GM12872 (cell line): Measurements from ENCODE around the gene MEF2C.

Experiments
- TF ChIP-seq, protein P1 (sequence below): IDR thresholded peaks from 3 replicates; pipeline ENCODE4 v1.5.1; 2011; ENCODE audit warnings: low read depth, mild to moderate bottlenecking, low read length, moderate library complexity; ENCODE audit not compliant: insufficient read depth

MEF2C gene

DNA sequence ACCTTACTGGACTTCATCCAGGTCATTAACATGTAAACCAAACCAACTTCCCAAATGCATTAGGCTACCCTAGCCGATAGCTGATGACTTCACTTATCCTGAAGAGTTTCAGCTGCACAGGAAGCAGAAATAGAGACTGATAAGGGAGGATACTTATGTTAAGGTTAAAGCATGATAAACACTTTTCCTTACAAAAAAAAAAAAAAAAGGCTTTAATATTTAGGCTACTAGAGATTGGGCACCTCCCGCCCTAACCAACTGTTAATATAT is 1.6 kb upstream of the MEF2C start:
- TF ChIP-seq, protein P1, sequence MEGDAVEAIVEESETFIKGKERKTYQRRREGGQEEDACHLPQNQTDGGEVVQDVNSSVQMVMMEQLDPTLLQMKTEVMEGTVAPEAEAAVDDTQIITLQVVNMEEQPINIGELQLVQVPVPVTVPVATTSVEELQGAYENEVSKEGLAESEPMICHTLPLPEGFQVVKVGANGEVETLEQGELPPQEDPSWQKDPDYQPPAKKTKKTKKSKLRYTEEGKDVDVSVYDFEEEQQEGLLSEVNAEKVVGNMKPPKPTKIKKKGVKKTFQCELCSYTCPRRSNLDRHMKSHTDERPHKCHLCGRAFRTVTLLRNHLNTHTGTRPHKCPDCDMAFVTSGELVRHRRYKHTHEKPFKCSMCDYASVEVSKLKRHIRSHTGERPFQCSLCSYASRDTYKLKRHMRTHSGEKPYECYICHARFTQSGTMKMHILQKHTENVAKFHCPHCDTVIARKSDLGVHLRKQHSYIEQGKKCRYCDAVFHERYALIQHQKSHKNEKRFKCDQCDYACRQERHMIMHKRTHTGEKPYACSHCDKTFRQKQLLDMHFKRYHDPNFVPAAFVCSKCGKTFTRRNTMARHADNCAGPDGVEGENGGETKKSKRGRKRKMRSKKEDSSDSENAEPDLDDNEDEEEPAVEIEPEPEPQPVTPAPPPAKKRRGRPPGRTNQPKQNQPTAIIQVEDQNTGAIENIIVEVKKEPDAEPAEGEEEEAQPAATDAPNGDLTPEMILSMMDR = no peak

DNA sequence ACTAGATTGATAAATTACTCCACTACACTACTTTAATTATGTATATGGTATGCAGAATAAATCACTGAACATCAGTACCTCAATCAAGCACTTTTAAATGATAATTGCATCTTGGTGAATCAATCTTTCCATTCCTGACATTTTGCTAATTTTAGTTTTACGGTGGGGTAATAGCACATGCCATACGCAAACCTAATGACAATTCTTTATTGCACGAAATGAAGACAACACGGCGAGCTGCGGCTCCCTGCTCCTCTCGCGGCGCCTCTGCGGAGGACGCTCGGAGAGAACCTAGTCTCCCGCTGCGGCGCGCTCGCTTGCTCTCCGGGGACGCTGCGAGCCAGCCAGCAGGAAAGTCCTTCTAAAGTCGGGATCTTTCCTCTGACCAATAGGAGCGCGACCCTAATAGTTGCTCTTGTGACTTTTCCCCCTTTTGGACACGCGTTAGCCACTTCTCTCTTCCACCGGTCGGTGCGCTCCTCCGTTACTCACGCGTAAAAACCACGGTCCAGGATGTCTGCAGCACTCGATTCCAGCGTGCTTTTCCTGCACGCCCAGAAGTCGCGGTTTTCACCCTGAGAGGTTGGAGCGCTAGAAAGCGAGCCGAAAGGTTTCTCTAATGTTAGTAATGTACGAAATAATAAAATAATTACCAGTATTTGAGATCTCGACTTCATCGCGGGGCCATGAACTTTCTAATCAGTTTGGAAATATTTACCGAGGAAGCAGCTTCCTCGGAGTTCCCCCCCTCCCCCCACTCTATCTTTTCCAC is 1.0 kb upstream of the MEF2C start:
- TF ChIP-seq, protein P1 = 0 out of 3 replicates have a peak, but pooled peaks have one; percentile 10

DNA sequence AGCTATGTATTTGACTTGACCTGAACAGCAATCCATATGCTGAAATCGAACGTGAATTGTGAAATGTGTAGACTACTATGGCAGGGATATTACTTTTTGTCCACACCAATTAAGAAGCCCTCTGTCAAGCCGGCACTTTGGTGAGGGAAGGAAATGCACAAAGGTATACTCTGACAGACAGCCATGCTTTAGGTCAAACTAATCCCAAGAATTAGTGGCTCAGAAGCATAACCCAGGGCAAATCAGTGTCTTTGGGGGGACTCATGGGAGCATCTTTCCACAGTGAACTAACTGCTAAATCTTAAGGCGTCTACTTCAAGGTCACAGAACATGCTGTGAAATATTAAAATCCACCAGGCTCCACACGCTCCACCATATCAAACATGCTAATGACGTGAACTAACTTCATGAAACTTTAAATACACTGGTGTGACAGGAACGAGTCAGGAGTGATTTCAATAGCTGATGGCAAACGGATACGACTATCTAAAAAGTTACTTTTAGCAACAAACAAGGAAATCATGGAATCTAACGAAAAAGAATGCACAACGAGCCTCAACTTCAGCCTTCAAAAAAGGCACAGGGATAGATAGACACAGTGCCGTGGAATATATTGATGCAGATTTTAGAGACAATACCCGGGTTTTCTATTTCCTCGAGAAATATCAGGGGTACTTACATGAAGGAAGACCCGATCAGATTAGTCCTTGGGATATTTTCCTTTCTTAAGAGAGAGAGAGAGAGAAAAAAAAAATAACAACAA is 527 bp downstream of the MEF2C start:
- TF ChIP-seq, protein P1 = no peak

DNA sequence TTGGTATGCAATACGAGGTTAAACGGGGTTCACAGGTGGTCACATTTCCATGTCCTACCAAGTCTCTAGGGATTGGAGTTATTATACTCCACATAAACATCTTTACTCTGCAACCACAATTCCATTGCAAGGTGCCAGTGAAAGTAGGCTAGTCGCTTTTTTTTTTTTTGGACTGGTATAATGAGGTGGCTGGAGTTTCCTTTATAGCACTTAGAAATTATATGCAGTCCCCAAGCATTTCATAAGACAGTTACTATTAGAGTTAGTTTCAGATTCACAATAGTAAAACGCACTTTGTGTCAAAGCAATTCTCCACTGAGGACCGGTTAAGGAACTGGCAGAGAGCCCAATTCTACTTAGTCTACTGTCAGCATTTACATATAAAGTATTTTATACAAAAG is 1.4 kb downstream of the MEF2C start:
- TF ChIP-seq, protein P1 = no peak

DNA sequence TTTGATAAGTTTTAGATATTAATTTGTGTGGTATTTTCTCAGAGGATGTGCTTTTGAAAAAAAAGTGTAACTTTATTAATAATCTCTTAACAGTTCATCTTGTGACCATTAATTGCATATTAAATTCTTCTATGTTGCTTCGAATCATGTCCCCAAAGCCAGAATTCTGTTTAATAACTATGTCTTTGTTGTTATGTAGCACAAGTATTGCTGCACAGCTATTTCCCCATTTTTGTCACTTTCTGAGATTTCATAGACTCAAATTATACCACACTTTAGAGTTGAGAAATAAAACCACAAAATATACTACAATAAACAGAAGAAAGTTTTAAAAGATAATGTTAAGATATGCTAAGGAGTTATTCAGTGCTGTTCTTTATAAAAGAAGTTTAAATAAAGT is 2.8 kb downstream of the MEF2C start:
- TF ChIP-seq, protein P1 = no peak

DNA sequence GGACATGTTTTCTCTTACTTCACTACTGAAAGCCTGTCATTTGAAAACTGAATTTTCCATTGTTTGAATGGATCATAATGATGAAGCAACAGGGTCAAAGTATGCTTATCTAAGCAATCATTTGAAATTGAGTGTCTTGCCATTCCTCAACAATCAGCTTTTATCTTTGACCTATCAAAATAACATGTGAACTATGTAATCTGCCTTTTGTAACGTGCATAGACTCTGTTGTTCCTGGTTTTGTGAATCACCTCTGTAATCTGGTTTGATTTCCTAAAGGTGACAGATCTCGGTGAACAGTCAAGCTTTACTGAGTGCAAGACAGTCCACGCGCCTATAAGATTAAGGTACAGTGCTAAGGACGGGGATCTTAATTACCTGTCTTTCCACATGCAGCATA is 3.3 kb downstream of the MEF2C start:
- TF ChIP-seq, protein P1 = no peak

DNA sequence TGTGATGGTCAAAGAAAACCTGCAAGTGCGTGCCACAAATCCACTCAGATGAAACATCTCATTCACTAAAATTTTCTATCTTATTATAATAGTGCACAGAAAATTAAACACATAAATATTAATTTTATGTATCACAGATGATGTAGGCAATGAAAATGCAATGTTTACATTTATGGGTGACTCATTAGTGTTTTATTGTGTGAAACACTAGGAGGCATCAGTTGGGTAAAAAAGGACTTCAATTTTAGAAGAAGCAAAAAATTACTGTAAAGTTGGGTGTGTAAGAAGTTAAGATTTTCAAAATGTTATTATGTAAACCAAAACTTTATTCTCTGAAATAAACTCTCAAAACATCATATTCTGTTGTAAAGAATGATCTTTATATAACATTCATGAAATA is 4.0 kb downstream of the MEF2C start:
- TF ChIP-seq, protein P1 = no peak
